NCI-H2171 treated with DMSO at 0.1 percent for 48 hours (cell line): Measurements from ENCODE around the gene PDE6H.
A peak's percentile ranks its signal among the peaks of the same experiment; 100 is the strongest.

Experiments
- DNase-seq: peaks from one replicate; lab custom pipeline; 2025; lab: John Stamatoyannopoulos, UW

The PDE6H gene

DNA sequence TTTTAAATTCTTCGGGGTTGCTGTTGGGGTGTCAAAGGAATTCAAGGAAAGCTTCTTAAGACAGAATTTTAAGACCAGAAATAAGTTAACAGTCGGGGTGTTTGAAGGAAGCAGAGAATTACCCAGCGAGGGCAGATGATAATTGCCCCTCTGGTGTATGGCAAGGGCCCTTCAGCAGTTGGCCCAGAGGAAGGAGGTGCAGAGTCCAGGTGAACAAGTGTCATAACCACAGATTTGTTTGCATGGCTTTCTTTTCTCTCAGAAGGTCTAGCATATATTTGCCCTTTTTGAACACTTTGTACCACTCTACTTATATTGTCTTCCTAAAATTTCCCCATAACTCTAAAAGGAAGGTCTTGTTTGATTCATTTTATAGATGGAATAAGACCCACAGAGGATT is 1.8 kb downstream of the PDE6H start:
- no peak for DNase-seq

DNA sequence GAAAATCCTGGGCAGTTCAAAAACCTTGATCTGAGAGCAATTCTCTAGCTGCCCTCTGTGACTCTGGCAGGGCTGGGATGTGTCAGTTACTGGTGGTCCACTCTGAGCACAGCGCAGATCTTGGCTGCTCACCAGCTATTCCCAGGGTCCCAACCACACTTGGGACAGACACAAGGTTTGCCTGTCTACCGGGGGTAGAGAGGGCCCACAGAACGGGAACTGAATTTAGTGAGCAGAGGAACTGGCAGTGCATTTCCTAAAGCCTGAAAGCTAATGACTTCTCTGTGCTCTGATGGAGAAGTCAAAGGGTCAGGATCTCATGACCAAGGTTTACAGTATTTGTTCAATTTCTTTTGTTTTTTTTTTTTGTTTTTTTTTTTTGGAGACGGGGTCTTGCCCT is 2.6 kb downstream of the PDE6H start:
- no peak for DNase-seq

DNA sequence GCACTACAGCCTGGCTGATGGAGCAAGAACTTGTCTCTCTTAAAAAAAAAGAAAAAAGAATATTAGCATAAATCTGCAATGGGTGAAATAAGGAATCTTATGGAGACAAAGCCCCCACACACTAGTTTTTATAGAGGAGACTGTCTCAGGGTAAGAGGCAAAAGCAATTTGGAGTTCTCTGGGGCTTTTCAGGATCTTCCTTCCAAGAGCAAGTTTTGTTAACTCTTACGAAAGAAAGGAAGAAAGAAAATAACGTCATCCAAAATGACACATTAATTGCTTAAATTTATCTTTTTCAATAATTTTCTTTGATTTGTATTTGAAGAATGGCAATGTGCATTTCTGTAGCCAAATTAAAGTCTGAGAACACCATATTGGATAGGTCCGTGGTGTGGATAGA is 3.8 kb downstream of the PDE6H start:
- DNase-seq, result no peak

DNA sequence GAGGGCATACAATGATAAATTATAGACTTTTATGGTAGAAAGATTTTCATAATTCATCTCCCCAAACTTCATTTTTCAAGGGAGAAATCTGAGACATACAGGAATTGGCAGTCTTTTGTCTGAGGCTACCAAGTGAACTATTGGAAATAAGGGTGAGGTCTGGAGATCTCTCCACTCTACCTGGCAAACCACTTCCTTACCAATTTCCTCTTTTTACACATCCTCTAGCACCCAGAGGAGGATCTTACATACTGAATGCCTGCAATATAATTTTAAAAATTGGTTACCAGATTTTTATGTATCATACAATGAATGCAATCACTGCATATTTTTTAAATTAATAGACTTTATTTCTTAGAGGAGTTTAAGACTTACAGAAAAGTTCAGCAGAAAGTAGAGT is 6.6 kb downstream of the PDE6H start:
- no peak for DNase-seq

DNA sequence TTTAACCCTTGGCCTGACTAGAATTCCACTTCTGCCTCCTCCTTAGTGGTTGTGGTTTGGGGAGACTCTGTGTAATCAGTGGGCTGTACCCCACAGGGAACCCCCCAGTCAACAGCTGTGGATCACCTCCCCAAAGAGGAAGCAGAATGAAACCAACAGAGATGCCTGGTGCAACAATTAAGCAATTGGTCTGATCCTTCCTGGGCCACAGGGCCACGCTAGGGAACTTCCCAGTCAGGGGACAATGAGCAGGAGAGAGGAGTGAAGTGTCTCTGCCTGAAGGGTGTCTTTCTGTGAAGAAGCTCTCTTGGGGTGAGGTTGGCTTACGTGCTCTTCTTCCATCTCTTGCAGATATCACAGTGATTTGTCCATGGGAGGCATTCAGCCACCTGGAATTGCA is 8.2 kb downstream of the PDE6H start:
- no peak for DNase-seq

DNA sequence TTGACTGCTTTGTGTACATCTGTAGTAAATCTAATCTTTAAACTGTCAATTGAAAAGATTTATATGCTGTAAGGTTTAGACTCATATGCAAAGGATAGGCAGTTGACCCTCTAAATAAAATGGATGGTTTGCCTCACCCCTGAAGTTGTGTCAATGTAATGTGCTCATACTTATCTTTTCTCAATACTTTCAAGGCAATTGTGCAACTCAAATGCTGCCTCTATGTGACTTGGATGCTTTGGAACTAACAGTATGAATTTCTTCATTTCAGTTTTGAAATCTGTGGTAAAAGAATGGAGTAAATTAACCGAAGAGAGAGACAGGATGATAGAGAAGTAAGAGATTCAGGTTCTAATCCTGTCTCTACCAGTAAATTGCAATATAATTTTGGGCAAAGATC is 9.7 kb downstream of the PDE6H start:
- no peak for DNase-seq

DNA sequence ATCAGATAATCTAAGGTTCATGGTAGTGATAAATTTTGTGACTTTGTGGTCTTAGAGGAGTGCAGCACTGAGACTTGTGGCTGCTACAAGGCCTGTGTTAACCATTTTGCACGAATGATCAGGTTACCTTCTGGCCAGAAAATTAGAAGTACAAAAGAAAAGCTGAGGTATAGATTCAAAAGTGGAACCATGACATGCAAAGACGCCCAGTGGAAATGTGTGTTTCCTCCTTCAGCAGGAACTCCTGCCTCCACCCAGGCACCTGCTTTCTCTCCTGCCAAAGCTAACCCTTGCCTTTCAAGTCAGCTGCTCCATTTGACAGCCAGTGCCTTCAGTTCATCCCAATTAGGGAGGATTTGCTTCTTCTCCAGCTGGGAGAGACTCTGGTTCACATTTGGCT is 10.1 kb downstream of the PDE6H start:
- no peak for DNase-seq

DNA sequence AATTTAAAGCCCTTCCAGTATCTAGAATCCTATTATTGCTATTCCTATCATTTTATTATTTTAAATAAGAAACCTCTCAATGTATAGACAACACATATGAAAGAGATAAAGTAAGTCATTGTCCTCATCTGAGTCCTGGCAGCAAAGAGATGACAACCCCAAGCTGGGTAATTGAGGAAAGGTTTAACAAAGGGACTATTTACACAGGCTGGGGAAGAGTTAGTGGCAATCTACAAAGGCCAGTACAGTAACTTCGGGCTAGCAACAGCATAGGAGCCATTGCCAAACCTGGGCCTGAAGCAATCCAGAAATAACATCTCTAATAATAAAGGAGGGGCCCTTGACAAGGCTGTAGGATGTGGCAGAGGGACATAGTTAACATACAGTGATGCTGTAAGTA is 11.2 kb downstream of the PDE6H start:
- DNase-seq, result no peak

DNA sequence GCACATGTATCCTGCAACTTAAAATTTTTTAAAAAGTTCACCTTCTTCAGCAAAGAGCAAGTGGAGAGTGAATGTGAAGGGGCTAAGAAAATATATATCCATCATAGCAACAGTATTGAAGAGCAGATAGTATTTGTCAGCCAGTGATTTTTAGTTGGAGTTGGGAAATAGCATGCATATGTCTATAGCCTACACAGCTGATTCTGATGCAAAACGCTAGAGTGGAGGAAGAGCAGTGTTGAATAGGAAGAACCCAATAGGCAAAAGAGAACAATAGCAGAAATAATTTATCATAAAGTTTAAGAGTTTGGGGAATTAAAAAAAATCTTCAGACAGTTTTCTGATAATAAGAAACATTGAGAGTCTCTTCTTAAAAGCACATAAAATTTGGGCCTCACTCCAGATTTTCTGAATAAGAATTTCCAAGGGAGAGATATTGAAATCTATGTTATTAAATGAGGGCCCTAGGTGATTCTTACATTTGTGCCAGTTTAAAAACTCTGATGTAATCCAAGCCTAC is 12.0 kb downstream of the PDE6H start:
- no peak for DNase-seq

DNA sequence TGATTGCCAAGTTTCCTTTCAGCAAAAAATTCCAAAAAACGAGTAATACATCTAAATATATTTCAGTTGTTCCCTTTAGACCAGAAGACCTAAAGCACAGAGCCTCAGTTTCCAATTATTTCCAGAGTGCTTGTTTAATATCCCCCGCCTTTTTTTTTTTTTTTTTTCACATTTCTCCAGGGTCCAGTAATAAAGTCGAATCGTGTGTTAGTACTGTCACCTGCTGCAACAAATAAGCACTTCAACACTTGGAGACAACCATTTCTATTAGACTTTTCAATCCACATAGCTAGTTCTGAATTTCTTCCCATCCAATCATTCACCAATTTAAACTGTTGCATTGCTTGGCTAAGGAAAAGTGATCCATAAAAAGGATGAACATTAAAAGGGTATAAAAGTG is 13.6 kb downstream of the PDE6H start:
- no peak for DNase-seq

DNA sequence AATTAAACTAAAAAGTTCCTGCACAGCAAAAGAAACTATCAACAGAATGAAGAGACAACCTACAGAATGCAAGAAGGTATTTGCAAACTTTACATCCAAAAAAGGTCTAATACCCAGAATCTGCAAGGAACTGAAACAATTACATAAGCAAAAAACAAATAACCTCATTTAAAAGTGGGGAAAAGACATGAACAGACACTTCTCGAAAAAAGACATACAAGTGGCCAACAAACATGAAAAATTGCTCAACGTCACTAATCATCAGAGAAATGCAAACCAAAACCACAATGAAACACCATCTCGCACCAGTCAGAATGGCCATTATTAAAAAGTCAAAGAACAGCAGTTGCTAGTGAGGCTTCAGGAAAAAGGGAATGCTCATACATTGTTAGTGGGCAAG is 15.2 kb downstream of the PDE6H start:
- DNase-seq, result no peak

DNA sequence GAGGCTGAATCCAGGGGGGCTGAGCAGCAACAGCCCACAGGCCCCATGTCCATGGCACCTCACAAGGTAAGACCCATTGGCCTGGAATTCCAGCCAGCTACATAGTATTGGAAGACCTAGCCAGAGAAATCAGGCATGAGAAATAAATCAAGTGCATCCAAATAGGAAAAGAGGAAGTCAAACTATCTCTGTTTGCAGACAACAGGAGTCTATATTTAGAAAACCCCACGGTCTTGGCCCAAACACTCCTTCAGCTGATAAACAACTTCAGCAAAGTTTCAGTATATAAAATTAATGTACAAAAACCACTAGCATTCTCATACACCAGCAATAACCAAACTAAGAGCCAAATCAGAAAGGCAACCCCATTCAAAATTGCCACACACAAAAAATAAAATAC is 16.9 kb downstream of the PDE6H start:
- no peak for DNase-seq

DNA sequence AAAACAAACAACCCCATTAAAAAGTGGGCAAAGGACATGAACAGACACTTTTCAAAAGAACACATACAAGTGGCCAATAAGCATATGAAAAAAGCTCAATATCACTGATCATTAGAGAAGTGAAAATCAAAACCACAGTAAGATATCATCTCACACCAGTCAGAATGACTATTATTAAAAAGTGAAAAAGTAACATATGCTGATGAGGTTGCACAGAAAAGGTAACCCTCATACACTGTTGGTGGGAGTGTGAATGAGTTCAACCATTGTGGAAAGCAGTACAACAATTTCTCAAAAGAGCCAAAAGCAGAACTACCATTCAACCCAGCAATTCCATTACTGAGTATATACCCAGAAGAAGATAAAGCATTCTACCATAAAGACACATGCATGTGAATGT is 18.2 kb downstream of the PDE6H start:
- no peak for DNase-seq

DNA sequence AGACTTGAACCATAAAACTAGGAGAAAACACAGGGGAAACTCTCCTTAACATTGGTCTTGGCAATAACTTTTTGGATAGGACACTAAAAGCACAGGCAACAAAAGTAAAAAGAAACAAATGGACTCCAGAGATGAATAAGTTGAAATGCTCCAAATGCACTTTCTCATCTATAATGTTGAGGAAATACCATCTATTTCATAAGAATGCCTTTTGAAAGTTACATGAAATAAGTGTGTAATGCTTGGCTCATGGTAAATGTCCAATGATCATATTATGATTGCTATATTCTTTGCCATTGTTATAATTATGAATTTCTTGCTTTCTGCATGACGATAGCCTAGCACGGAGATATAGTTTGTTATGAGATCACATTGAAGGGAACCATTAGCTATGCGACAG is 19.8 kb downstream of the PDE6H start:
- DNase-seq, result no peak

DNA sequence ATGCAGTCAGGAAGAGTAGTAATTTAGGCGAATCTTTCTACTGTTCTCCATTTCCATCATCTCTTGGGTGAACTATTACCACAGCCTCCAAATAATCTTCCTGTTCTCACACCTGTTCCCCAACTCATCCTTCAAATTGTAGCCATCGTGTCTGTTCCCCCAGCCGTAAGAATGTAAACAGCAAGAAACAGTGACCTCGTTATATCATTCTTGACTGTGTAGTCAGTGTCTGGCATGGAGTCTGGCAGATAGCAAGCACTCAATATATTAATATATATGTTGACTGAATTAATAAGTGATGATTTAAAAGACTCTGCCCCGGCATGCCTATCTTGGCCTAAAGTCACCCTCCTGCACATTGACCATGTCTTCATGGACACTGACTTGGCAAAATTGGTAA is 20.3 kb downstream of the PDE6H start:
- peak; percentile 1 for DNase-seq

DNA sequence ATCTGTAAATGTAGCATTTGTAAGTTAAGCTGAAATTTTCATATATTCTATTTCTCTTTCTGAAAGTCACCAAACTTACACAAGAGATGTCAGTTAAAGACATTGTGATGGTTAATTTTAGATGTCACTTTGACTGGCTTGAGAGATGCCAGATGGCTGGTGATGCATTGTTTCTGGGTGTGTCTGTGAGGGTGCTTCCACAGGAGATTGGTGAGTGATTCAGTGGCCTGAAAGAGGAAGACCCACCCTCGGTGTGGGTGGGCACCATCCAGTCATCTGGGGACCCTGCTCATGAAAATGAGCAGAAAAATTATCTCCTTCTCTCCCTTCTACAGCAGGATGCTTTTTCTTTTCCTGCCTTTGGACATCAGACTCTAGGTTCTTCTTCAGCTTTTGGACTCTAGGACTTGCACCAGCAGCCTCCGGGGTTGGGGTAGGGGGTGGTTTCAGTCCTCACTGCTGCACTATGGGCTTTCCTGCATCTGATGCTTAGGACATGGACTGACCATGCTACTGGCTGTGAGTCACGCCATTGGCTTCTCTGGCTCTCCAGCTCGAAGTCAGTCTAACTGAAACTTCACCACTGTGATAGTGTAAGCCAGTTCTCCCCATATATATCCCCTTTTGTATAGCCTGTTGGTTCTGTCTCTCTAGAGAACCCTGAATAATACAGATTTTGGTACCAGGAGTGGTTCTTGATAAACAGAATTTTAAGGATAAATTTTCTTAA is 20.9 kb downstream of the PDE6H start:
- DNase-seq, result no peak

DNA sequence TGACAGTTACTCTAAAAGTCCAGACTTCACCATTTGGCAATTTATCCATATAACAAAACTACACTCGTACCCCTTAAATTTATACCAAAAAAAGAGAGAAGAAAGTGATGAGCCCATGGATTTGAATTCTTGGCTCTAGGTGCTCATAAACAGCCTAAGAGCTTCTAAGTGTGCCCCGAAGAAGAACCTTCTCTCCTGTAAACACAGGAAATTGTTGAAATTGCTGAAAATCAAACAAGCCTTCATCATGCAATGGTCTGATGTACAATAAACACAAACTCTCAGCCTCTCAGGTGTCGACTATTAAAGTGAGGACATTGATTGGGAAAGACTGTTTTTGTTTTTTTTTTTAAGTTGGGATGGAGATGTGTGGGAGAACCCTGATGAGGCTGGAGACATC is 21.8 kb downstream of the PDE6H start:
- DNase-seq, result no peak

DNA sequence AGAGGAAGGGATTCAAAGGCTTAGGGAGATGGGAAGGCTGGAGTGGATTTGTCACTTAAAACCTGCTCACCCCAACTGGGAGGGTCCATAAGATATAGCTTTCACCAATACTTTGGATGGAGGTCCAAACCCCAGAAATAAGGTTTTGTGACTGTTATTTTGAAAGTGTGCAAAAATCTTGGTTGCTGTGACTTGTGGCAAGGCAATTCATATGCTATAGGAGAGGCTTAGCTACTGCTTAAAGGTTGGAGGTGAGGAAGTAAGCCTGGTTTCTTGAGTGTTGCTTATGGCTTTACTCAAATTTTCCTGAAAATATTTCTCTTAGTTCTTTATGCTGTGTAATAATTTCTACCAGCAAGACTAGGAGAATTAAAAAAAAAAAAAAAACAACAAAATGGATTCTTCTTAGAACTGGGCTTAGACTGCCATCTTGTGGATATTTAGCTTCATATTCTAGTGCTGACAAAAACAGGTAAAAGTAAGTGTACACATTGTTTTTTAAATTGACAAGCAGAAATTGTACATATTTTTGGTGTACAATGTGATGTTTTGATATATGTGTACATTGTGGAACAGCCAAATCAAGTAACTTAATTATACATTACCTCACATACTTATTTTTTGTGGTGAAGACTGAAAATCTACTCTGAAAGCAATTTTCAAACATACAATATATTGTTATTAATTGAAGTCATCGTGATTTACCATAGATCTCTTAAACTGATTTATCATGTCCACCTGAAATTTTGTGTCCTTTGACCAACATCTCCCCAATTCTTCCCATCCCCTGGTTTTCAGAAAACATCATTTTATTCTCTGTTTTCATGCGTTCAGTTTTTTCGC is 23.0 kb downstream of the PDE6H start:
- peak; percentile 52 for DNase-seq

DNA sequence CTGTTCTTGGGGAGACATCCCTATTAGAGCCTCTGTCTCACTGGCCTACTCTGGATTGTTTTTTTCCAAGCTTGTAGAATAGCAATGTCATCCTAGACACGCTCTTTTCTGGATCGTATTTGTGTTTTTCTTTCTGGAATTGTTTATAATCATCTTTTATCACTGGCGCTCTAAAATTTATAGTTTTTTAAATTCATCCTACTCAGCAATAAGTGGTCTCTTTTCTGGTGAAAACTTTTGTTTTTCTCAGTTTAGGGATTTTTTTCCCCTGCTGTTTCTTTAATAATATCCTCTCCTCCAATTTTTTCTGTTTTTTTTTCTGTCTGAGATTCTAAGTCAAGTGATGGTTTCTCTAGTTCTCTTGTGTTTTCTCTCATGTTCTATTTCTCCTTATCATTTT is 25.2 kb downstream of the PDE6H start:
- DNase-seq, result no peak

DNA sequence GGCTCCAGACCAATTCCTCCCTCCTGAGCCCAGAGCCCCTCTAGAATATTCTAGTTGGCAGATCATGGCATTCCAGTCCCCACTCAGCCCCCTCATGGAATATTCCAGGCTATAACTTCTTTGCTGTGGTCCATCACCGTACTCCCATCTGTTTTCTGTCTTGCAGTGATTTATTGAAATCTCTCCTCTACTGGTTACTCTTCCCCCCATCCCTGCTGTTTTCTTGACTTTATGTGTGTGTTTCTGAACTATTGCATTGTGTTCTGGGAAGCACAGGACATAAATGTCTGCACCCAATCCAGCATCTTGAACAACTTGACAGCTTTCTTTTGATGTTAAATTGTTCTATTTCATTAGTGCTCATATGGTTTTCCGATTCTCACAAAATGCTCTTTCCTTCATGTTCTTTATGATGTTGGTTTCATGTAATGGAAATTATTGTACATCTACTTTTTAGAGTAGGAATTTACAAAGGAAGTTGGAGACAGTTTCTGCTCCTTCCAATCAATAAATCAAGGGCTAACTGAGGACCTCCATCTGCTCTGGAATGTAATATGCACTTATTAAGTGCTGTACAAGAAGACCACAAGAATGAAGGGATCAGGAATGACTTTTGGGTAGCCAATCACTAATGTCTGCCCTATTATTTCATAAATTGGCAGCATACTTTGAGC is 26.3 kb downstream of the PDE6H start:
- no peak for DNase-seq

DNA sequence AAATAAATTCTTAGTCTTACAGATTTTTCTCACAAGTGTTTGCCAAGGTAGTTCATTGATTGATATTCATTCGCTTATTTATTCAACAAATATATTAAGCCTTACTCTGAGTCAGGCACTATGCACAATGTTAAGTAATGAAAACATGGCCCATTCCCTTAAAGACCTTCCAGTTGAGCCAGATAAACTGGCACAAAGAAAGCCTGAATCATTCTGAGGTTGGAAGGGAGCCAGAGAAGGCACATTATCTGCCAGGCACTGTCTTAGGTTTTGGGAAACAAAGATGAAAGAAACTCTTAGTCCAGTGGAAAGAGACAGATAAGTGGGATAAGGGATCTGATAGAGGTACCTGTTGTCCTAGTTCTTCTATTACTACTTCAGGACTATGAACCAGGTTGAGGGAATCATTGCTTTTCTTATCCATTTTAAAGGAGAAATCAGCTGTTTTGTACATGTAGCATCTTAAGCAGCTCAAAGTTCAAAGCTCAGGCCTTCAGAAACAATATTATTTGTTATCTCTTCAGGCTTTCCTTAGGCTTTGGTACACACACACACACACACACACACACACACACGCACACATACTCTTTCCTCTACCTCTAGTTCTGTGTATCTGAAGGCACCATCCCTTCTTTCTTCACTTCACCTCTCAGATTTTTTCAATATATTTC is 27.0 kb downstream of the PDE6H start:
- no peak for DNase-seq

DNA sequence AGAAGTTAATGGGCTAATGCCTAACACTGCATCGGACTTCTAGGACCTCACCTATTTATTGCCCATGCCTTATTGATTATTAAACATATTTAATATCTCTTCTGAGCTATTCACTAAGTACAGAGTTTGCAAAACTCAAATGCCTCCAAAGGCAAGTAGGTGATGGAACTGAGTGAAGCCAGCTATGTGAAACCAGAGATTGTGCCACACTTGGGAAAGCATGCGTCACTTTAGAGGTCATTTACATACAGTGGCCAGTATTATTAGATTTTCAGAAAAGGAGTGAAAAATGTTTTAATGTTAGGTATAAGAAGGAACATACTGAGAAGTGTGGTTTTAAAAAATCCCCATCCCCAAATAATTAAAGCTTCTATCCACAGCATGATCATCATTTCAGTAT is 27.7 kb downstream of the PDE6H start:
- no peak for DNase-seq
